ENCODE data around the gene LMLN.
"Not testable (repeated sequence)": the region's sequence is repeated elsewhere in the genome, so short reads cannot be mapped to it uniquely, and the experiment has no call there.

The LMLN gene

DNA sequence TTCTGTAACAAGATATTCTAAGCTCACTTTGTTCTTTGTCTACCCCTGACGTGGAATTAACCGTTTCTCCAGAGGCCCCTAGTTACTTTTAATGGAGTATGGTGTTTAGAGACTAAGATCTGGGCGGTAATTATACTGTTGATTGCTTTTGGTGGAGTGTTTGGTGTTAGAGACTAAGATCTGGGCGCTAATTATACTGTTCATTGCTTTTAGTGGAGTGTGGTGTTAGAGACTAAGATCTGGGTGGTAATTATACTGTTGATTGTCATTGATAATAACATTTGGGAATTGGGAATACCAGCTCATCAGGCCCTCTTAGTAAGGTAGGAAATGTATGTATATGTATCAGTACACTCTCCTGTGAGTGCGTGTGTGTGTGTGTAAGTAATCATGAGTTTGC, 66.6 kb downstream of the LMLN start:
- DNase-seq (ENCODE audit: low read depth), result no peak

GRCh38 chr3:198027045-198027798, 67.2 kb downstream of the LMLN start:
- DNase-seq (ENCODE audit: low read depth), result no peak

GRCh38 chr3:198027799-198028390, 67.9 kb downstream of the LMLN start:
- DNase-seq (ENCODE audit: low read depth), result no peak

GRCh38 chr3:198028718-198029117, 68.7 kb downstream of the LMLN start:
- DNase-seq (ENCODE audit: low read depth), result peak; percentile 8

DNA sequence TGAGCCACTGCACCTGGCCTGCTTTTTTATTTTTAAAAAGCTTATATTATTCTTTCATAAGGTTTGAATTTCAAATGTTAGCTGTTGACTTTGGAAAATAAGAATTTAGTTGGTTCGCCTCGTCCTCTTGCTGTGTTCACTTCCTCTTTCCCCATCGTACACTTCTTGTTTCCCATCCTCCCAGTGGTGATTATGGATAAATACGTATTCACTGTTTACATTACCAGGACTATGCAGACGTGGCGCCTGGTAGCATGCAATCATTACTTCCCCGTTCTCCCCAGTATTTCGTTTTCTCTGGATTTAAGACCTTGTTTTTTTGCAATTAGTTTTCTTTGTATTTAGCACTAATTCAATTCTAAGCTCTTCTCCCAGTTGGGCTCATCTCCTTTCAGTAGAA, 70.1 kb downstream of the LMLN start:
- no peak for DNase-seq (ENCODE audit: low read depth)

DNA sequence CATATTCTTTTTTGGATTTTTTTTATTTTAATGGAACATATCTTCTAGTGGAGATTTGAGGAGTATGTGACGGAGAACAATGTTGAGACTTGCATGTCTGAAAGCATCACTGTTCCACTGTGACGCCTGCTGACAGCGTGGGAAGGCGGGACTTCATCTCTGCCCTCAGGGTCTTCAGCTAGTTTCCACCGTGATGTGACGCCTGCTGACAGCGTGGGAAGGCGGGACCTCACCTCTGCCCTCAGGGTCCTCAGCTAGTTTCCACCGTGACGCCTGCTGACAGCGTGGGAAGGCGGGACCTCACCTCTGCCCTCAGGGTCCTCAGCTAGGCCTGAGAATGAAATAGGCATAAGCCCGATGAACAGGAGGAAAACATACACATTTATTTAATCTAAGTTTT, 70.7 kb downstream of the LMLN start:
- DNase-seq (ENCODE audit: low read depth), result no peak

DNA sequence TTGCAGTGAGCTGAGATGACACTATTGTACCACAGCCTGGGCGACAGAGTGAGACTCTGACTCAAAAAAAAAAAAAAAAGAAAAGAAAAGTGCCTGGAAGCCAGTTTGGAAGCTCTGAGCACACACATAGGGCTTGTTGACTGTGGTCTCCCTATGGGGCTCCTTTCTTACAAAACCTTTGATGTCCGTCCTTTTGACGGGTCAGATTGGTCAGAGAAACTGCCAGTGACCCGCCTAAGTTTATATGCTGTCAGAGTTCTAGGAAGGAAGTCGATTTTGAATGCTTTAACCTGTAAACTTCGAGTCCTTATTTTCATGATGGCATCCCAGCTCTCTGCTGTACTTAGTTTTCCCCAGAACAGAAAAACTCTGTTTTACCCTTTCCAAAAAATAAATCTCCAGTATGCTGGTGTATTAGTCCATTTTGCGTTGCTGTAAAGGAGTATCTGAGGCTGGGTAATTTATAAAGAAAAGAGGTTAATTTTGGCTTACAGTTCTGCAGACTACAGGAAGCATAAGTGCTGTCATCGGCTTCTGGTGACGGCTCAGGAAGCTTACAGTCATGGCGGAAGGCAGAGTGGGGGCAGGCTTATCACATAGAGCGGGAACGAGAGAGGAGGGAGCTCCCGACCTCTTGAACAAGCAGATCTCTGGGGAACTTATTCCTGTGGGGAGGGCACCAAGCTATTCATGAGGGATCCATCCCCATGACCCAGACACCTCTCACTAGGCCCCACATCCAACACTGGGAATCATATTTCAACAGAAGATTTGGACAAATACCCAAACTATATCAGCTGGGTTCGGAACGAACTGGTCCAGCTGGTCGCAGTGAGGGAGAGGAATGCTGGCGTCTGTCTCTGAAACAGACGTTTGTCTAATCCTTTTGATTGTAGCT, 72.3 kb downstream of the LMLN start:
- DNase-seq (ENCODE audit: low read depth), result no peak

GRCh38 chr3:198043119-198043518, 83.1 kb downstream of the LMLN start:
- DNase-seq (ENCODE audit: low read depth), result no peak

DNA sequence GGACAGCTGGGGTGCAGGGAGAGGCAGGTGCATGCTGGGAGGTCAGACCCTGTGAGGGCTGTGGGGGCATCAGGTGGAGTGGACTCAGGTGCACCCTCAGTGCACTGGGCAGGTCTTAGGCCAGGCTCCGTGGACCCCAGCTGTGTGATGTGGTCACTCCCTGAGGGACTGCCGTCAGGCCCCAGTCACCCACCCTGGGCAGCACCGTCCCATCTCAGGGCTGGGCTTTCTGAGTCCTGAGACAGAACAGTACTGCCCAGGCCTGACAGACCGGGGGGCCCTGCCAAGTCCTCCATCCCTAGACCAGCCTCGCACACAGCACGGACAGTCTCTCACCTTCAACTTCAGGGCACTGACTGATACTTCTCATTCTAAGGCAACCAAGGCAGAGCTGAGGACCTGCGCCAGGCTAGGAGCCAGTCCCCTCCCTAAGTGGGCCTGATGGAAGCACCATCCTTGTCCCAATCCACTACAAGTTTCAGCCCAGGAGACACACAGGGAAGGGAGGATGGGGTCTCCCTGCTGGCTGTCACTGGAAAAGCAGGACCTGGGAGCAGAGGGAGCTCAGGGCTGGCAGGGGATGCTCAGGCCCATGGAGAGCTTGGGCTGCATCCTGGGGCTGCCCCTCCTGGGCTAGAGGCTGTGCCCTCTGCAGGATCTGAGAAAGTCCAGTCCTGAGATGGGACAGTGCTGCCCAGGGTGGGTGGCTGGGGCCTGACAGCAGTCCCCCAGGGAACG, 86.3 kb downstream of the LMLN start:
- DNase-seq (ENCODE audit: low read depth), result no peak

- DNase-seq (ENCODE audit: low read depth), result no peak
Observed at GRCh38 chr3:198048445-198048844, 88.4 kb downstream of the LMLN start.

DNA sequence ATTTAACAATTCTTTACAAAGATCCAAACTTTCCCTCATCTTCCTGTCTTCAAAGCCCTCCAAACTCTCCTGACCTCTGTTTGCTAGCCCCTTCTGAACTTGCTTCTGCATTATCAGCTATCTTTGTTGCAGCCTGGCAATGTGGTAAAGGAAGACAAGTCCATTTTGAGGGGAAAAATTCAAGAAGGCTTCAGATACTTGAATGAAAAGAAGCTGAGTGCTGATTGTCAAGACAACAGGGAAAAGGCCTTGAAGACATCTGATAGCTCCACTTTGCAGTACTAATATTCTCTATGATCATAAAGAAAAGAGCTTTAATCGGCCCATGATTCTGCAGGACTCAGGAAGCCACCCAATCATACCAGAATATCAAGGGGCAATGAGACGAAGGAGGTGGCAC, 91.8 kb downstream of the LMLN start:
- no peak for DNase-seq (ENCODE audit: low read depth)

GRCh38 chr3:198053462-198053861, 93.4 kb downstream of the LMLN start:
- DNase-seq (ENCODE audit: low read depth), result not testable (repeated sequence)

GRCh38 chr3:198061119-198062067, 101.4 kb downstream of the LMLN start:
- no peak for DNase-seq (ENCODE audit: low read depth)

- no peak for DNase-seq (ENCODE audit: low read depth)
Observed at GRCh38 chr3:198062068-198062465, 102.0 kb downstream of the LMLN start.

GRCh38 chr3:198064420-198064819, 104.4 kb downstream of the LMLN start:
- DNase-seq (ENCODE audit: low read depth), result no peak

DNA sequence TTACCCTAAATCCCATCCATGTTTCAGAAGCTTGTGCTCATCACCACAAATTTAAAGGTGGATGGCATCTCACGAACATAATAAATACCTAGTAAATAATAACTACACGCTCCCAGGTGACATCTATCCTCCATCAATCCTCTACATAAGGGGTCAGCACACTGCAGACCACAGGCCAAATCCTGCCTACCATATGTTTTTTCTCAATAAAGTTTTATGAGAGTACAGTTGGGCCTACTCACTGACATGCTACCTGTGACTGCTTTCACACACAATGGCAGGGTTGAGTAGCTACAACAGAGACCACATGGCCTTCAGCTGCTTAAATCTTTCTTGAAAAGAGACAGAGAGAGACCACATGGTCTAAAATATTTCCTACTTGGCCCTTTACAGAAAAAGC, 105.9 kb downstream of the LMLN start:
- DNase-seq (ENCODE audit: low read depth), result no peak

- DNase-seq (ENCODE audit: low read depth), result no peak
Observed at GRCh38 chr3:198067416-198067815, 107.4 kb downstream of the LMLN start.

GRCh38 chr3:198070871-198071270, 110.9 kb downstream of the LMLN start:
- no peak for DNase-seq (ENCODE audit: low read depth)

GRCh38 chr3:198071602-198072287, 111.7 kb downstream of the LMLN start:
- peak; percentile 84 for DNase-seq (ENCODE audit: low read depth)

DNA sequence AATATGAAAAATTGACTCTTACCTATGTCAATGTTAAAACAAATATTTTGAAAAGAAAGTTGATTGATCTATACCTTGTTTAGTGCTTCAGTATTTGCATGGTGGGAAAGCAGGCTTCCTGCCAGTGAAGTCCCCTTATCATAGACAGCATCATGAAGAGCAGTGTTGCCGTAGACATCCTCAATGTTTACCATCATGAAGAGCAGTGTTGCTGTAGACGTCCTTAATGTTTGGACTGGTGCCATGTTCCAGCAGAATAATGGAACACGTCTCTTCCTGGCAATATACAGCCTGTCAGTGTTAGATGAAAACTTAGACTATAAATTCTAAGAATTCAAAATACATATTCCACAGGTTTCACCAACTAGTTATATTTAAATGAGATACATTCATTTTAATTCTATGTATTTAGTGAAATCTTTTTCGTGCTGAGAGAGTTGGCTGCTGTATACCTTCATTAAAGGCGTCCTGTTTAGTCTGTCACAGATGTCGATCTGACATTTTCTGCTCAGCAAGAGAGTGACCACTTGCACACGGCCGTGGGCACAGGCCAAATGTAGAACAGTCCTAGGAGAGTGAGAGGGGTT, 116.8 kb downstream of the LMLN start:
- DNase-seq (ENCODE audit: low read depth), result no peak

All from amniotic epithelial cell (primary cell).